ENCODE results near the gene GLRX.

Gene GLRX

GRCh38 chr5:95810305-95811125 lies 12.0 kb downstream of the GLRX start:
- DNase-seq (ENCODE audit: low read depth, low spot score) = no peak
- H3K4me3 ChIP-seq = no peak overlapping the region
- no peak overlapping the region for H3K27ac ChIP-seq
- no peaks in the 10 kb centered on the region; the same call in 1 of the 2 replicates for H3K36me3 ChIP-seq (ENCODE audit: insufficient read depth, low read length)
- no peak overlapping the region for H3K9ac ChIP-seq (ENCODE audit: insufficient read length)
- H3K9me3 ChIP-seq (ENCODE audit: low read depth, low read length) = no peaks in the 10 kb centered on the region
- TF ChIP-seq EZH2 (IDR thresholded peaks at IDR 0.05) (no peak), FOXP2 (optimal IDR thresholded peaks at IDR 0.05; ENCODE audit: control extremely low read depth, extremely low read length, insufficient read depth) (no peak), POLR2AphosphoS5 (IDR thresholded peaks at IDR 0.05; ENCODE audit: borderline replicate concordance, low read depth, low read length) (no peak)

- peak overlapping the region; percentile 52 for H3K9ac ChIP-seq (ENCODE audit: insufficient read length)
- H3K4me3 ChIP-seq = peak overlapping the region; percentile 68
- H3K9me3 ChIP-seq (ENCODE audit: low read depth, low read length) = no peaks in the 10 kb centered on the region
- no peak for DNase-seq (ENCODE audit: low read depth, low spot score)
- H3K27ac ChIP-seq = peak overlapping the region; percentile 95
- TF ChIP-seq FOXP2 (optimal IDR thresholded peaks at IDR 0.05; ENCODE audit: control extremely low read depth, extremely low read length, insufficient read depth) = no peak
- no peak for TF ChIP-seq POLR2AphosphoS5 (IDR thresholded peaks at IDR 0.05; ENCODE audit: borderline replicate concordance, low read depth, low read length)
- TF ChIP-seq EZH2 (IDR thresholded peaks at IDR 0.05) = no peak
- H3K36me3 ChIP-seq (ENCODE audit: insufficient read depth, low read length) = no peaks in the 10 kb centered on the region; the same call in 1 of the 2 replicates
Measured at GRCh38 chr5:95809414-95809960, 13.0 kb downstream of the GLRX start.

DNA sequence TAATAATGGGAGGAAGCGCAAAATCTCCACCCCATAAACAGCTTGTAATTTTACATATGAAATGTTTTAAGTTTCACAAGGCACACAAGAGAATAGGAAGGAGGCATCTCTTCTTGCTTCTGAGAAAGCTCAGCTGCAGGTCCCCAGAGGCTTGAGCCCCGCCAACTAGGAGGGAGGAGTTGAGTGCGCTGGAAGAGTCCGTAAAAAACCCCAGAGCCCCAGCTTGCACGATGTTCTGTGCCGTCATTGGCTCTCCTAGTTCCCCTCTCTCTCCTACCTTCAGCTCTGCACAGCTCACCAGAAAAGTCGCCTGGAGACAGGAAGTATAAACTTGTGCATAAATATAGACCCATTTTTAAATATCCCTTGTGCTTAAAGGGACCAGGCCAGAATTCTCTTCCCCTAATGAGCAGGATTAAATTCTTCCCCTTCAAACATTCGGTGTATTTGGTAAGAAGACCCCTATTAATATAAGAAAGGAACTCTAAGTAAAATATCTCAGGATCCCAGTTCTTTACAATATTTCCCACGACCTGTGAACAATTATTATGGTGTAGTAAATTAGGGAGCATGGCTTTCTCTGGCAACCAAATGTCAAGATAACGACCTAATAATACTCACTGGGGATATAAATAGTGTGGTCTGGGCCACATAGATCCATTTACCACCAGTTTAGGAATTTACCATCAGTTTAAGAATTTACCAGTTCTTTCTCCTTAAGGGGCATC lies 13.7 kb downstream of the GLRX start:
- DNase-seq (ENCODE audit: low read depth, low spot score) = peak; percentile 97
- Histone ChIP-seq H3K9ac (ENCODE audit: insufficient read length) (peak overlapping the region; percentile 52), H3K4me3 (peak overlapping the region; percentile 68), H3K9me3 (ENCODE audit: low read depth, low read length) (no peaks in the 10 kb centered on the region), H3K27ac (peak overlapping the region; percentile 95), H3K36me3 (ENCODE audit: insufficient read depth, low read length) (no peaks in the 10 kb centered on the region; the same call in 1 of the 2 replicates)
- TF ChIP-seq EZH2 (IDR thresholded peaks at IDR 0.05) (no peak), FOXP2 (optimal IDR thresholded peaks at IDR 0.05; ENCODE audit: control extremely low read depth, extremely low read length, insufficient read depth) (peak; percentile 48), POLR2AphosphoS5 (IDR thresholded peaks at IDR 0.05; ENCODE audit: borderline replicate concordance, low read depth, low read length) (no peak; the same call in 1 of the 2 replicates)

DNA sequence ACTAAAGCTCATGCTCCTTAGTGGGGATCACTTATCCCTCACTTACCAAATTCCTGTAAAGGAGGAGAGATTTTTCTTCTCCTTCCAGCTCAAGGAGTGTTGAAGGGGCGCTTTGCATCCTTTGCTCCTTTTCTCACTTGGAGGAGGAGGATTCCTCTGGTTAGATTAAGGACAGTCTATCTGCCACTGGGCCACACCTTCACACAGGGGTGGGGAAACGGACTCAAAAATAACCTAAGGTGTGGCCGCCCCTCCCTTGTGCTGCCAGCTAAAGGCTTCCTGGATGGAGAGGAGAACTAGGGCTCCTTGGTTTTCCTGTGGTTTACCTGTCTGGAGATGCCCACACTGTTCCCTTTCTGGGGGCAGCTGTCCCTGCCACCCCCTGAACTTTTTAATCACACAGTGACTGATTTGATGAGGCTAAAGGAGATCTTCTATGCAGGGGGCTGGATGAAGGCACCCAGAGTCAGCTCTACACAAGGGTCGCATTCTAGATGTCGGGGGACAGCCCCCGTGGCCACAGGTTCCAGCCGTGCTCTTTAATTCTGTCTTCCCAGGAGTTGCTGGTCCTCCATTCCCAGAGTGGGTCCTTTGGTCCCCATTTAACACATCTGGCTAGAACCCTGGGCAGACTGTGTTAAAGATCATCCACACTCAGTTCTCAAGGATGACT lies 14.4 kb downstream of the GLRX start:
- no peak for TF ChIP-seq FOXP2 (optimal IDR thresholded peaks at IDR 0.05; ENCODE audit: control extremely low read depth, extremely low read length, insufficient read depth)
- TF ChIP-seq POLR2AphosphoS5 (IDR thresholded peaks at IDR 0.05; ENCODE audit: borderline replicate concordance, low read depth, low read length) = no peak
- no peak for TF ChIP-seq EZH2 (IDR thresholded peaks at IDR 0.05)
- H3K36me3 ChIP-seq (ENCODE audit: insufficient read depth, low read length) = no peaks in the 10 kb centered on the region; the same call in 1 of the 2 replicates
- DNase-seq (ENCODE audit: low read depth, low spot score) = no peak
- no peaks in the 10 kb centered on the region for H3K9me3 ChIP-seq (ENCODE audit: low read depth, low read length)
- peak overlapping the region; percentile 65 for H3K4me3 ChIP-seq
- H3K9ac ChIP-seq (ENCODE audit: insufficient read length) = no peak overlapping the region
- peak overlapping the region; percentile 82 for H3K27ac ChIP-seq

DNA sequence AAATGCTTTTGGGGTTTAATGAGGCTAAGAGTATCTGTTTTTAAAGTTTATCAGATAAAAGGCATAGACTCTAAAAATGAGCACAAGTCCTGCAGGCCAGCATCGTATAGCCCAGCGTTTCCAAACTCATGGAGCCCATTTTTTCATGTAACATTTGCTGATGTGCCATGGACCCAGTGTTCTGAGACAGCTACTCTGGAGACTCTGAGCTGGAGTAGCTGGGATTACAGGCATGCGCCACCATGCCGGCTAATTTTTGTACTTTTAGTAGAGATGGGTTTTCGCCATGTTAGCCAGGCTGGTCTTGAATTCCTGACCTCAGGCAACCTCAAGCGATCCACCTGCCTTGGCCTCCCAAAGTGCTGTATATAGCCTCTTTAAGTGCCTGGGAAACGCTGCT lies 15.8 kb downstream of the GLRX start:
- no peak overlapping the region for H3K9ac ChIP-seq (ENCODE audit: insufficient read length)
- no peak overlapping the region for H3K4me3 ChIP-seq
- H3K9me3 ChIP-seq (ENCODE audit: low read depth, low read length) = no peaks in the 10 kb centered on the region
- no peak for DNase-seq (ENCODE audit: low read depth, low spot score)
- TF ChIP-seq POLR2AphosphoS5 (IDR thresholded peaks at IDR 0.05; ENCODE audit: borderline replicate concordance, low read depth, low read length) = no peak
- TF ChIP-seq EZH2 (IDR thresholded peaks at IDR 0.05) = no peak
- no peak for TF ChIP-seq FOXP2 (optimal IDR thresholded peaks at IDR 0.05; ENCODE audit: control extremely low read depth, extremely low read length, insufficient read depth)
- no peaks in the 10 kb centered on the region; the same call in 1 of the 2 replicates for H3K36me3 ChIP-seq (ENCODE audit: insufficient read depth, low read length)
- H3K27ac ChIP-seq = no peak overlapping the region

- Histone ChIP-seq H3K27ac (no peak overlapping the region), H3K4me3 (no peak overlapping the region), H3K36me3 (ENCODE audit: insufficient read depth, low read length) (no peaks in the 10 kb centered on the region; the same call in 1 of the 2 replicates), H3K9me3 (ENCODE audit: low read depth, low read length) (no peaks in the 10 kb centered on the region), H3K9ac (ENCODE audit: insufficient read length) (no peak overlapping the region)
- no peak for DNase-seq (ENCODE audit: low read depth, low spot score)
- no peak for TF ChIP-seq POLR2AphosphoS5 (IDR thresholded peaks at IDR 0.05; ENCODE audit: borderline replicate concordance, low read depth, low read length)
- TF ChIP-seq EZH2 (IDR thresholded peaks at IDR 0.05) = no peak
- no peak for TF ChIP-seq FOXP2 (optimal IDR thresholded peaks at IDR 0.05; ENCODE audit: control extremely low read depth, extremely low read length, insufficient read depth)
Measured at GRCh38 chr5:95804736-95805539, 17.6 kb downstream of the GLRX start.

Data from SK-N-MC (cell line).